Activated T-cell treated with anti-CD3 and anti-CD28 coated beads for 1 hour (primary cell): Measurements from ENCODE around the gene GGPS1.
A peak's percentile ranks its signal among the peaks of the same experiment; 100 is the strongest.
"Not testable (repeated sequence)": the region's sequence is repeated elsewhere in the genome, so short reads cannot be mapped to it uniquely, and the experiment has no call there.

Experiments
- DNase-seq: peaks from one replicate; pipeline ENCODE4 v3.0.0-alpha.2; 2020; ENCODE audit warnings: low read depth

Gene GGPS1

GRCh38 chr1:235339746-235340145 lies 11.4 kb downstream of the GGPS1 start:
- DNase-seq, result no peak

GRCh38 chr1:235341334-235341733 lies 13.0 kb downstream of the GGPS1 start:
- DNase-seq, result no peak

- DNase-seq, result no peak
These were observed 13.7 kb downstream of the GGPS1 start for GRCh38 chr1:235342039-235342438.

DNA sequence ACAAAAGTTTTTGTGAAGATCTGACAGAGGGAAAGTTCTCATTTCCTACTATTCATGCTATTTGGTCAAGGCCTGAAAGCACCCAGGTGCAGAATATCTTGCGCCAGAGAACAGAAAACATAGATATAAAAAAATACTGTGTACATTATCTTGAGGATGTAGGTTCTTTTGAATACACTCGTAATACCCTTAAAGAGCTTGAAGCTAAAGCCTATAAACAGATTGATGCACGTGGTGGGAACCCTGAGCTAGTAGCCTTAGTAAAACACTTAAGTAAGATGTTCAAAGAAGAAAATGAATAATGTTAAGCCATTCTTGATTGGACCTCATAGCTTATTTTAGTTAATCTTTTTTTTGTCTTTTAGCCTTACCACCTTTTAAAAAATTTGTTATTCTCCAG lies 14.1 kb downstream of the GGPS1 start:
- DNase-seq, result no peak

- DNase-seq, result no peak
These were observed 15.4 kb downstream of the GGPS1 start for GRCh38 chr1:235343726-235344125.

- no peak for DNase-seq
These were observed 23.1 kb downstream of the GGPS1 start for GRCh38 chr1:235351441-235351840.

GRCh38 chr1:235351898-235352297 lies 23.5 kb downstream of the GGPS1 start:
- DNase-seq, result no peak

DNA sequence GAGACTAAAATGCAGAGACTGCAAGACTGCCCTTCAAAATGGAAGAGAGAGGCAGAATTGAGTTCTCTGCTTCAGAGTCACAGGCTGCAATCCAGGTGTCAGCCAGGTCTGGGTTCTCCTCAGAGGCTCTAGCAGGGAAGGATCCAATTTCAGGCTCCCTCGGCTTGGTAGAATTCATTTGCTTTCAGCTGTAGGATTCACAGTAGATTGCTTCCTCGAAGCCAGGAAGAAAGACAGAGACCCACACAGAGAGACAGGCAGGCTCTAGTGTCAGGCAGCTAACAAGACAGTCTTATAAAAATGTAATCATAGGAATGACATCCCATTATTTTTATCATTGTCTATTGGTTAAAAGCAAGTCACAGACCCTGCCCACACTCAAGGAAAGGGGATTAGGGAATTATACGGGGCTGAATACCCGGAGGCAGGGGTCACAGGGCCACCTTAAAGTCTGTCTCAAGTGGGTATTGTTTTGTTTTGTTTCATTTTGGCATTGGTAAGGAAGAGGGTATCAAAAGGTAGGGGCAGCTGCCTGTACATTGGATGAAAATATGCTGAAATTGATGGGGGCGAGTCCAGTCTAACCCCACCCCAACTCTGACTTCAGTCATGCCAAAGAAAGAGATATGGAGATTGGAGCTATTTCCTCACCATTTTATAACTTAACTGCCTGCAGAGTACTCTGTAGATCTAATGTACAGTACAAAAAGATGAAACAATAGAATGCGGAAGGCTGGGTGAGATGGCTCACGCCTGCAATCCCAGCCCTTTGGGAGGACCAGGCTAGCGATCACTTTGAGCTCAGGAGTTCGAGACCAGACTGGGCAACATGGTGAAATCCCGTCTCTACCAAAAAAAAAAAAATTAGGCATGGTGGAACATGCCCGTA lies 29.4 kb downstream of the GGPS1 start:
- no peak for DNase-seq

GRCh38 chr1:235358899-235359298 lies 30.5 kb downstream of the GGPS1 start:
- DNase-seq, result no peak

- DNase-seq, result not testable (repeated sequence)
These were observed 35.8 kb downstream of the GGPS1 start for GRCh38 chr1:235364189-235364588.

DNA sequence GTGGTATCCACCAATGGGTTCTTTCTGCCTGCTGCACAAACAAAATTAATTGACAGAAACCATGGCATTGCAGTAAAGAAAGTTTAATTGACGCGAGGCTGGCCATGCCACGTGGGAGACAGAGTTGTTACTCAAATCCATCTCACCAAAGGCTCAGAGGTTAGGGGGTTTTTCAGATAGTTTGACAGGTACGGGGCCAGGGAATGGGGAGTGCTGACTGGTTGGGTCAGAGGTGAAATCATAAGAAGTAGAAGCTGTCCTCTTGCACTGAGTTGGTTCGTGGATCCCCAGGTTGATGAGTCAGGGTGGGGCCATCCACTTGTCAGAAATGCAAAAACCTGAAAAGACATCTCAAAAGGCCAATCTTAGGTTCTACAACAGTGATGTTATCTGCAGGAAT lies 37.9 kb downstream of the GGPS1 start:
- DNase-seq, result no peak

GRCh38 chr1:235367000-235367908 lies 38.9 kb downstream of the GGPS1 start, which contains the start of gene TBCE:
TBCE (plus strand) TSS chr1:235367427; CDS start chr1:235380050, 12,623 bp downstream.
- peak; percentile 68 for DNase-seq

- DNase-seq, result no peak
These were observed 40.1 kb downstream of the GGPS1 start for GRCh38 chr1:235368428-235368827.

GRCh38 chr1:235369802-235370201 lies 41.4 kb downstream of the GGPS1 start:
- no peak for DNase-seq

DNA sequence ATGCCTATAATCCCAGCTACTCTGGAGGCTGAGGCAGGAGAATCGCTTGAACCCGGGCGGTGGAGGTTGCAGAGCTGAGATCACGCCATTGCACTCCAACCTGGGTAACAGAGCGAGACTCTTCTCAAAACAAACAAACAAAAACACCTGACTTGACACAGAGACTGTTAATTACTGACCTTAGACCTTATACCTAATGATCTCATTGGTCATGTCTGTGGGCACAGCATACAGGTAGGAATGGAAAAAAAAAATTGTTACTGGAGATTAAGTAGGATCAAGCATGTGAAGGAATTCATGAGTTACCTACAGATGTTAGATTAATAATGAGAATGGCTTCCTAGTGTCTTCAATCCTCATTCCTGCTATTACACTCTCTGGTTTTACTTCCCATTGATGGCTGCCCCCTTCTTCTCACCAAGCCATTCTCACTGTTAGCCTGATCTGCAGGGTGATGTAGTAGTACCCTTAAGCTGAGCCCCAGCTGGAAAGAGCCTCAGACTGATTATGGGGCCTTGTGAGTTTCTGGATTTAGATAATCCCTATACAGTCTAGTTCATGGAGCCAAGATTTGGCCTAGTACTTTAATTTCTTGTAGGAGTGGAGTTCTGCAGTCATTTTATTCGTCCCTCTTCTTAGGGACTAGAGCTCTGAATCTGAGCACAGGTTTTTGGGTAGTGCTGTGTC lies 47.7 kb downstream of the GGPS1 start:
- no peak for DNase-seq

DNA sequence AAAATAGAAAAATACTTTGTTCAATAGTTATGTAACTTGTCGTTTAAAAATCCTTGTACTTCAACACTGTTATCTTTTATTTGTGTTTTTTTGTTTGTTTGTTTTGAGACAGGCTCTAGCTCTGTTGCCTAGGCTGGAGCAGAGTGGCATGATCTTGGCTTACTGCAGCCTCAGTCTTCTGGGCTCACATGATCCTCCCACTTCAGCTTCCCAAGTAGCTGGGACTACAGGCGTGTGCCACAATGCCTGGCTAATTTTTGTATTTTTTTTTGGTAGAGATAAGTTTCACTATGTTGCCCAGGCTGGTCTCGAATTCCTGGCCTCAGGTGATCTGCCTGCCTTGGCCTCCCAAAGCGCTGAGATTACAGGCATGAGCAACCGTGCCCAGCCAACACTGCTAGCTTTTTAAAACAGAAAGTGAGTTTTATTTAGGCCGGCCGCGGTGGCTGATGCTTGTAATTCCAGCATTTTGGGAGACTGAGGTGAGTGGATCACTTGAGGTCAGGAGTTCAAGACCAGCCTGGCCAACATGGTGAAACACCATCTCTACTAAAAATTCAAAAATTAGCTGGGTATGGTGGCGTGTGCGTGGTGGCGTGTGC lies 49.9 kb downstream of the GGPS1 start:
- DNase-seq, result not testable (repeated sequence)

- DNase-seq, result not testable (repeated sequence)
These were observed 53.8 kb downstream of the GGPS1 start for GRCh38 chr1:235381955-235382739.

- not testable (repeated sequence) for DNase-seq
These were observed 57.3 kb downstream of the GGPS1 start for GRCh38 chr1:235385633-235386032.

DNA sequence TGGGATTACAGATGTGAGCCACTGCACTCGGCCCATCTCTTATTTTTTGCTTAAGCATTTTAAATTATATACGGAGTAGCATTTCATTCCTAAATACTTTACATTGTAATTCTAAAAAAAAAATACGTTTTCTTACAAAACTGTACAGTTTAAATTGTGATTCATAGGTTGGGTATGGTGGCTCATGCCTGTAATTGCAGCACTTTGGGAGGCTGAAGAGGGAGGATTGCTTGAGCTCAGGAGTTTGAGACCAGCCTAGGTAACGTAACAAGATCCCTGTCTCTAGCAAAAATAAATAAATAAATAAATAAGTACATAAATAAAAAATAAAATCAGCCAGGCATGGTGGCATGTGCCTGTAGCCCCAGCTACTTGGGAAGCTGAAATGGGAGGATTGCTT lies 63.5 kb downstream of the GGPS1 start:
- DNase-seq, result no peak
